Measurements from ENCODE around the gene SPATA7.

The SPATA7 gene

GRCh38 chr14:88421286-88421685 lies 35.8 kb downstream of the SPATA7 start:
- no peak for DNase-seq
- Mint-ChIP-seq H3K4me3 (no peak overlapping the region), H3K9me3 (peaks cover 35% of the 10 kb centered on the region)

DNA sequence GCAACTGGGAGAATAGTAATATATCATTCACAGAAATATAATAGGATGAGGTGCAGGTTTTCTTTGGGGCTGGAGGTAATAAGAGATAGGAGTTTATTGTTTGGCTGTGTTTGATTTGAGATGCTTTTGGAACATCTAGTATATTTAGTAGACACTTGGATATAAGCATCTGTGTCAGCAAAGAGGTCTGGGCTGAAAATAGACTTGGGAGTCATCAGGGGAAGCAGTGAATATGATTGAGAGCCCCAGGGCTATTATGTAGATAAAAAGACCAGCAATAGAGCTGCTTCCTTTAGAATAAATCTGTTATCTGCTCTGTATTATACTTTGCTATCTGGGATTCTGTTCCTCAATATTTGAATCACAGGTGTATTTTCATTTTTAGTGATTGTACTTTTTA lies 36.6 kb downstream of the SPATA7 start:
- no peak overlapping the region for H3K4me3 Mint-ChIP-seq
- H3K9me3 Mint-ChIP-seq = peaks cover 27% of the 10 kb centered on the region
- TF ChIP-seq CTCF (IDR thresholded peaks at IDR 0.05) = no peak
- H3K27ac Mint-ChIP-seq = no peak overlapping the region
- peaks cover 40% of the 10 kb centered on the region for H3K36me3 Mint-ChIP-seq (ENCODE audit: low read depth)
- H3K27me3 Mint-ChIP-seq (ENCODE audit: low read depth, poor library complexity) = peaks cover 7% of the 10 kb centered on the region
- DNase-seq = no peak
- no peaks in the 10 kb centered on the region for H3K4me1 Mint-ChIP-seq

More at GRCh38 chr14:88421286-88421685, 35.8 kb downstream of the SPATA7 start:
- Mint-ChIP-seq H3K27ac (no peak overlapping the region), H3K27me3 (ENCODE audit: low read depth, poor library complexity) (peaks cover 7% of the 10 kb centered on the region), H3K4me1 (no peaks in the 10 kb centered on the region), H3K36me3 (ENCODE audit: low read depth) (peaks cover 48% of the 10 kb centered on the region)
- no peak for TF ChIP-seq CTCF (IDR thresholded peaks at IDR 0.05)

DNA sequence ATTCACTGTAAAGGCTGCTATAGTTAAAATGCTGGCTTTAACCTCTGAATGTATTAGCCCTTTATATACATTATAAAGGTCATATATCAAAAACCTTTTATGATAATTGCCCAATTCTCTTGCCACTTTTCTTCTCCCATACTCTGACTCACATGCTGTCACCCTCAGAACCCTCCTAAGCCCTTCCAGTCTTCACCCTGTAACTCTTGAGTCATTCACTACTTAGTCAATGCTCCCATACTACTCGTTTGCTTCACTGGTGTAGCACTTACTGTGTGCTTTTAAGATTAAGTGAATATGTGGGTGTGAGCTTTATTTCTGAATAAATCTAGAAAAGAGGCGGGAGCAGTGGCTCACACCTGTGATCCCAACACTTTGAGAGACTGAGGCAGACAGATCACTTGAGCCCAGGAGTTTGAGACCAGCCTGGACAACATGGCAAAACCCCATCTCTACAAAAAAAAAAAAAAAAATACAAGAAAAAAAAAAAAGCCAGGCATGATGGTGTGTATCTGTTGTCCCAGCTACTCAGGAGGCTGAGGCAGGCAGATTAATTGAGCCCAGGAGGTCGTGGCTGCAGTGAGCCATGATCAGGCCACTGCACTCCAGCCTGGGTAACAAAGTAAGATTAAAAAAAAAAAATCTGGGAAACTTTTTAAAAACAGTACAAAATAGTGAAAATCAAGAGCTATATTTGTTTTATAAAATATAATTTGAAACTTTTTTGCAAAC lies 37.6 kb downstream of the SPATA7 start:
- DNase-seq = no peak
- H3K4me1 Mint-ChIP-seq = no peaks in the 10 kb centered on the region
- H3K36me3 Mint-ChIP-seq (ENCODE audit: low read depth) = peaks cover 30% of the 10 kb centered on the region
- no peak overlapping the region for H3K27ac Mint-ChIP-seq
- TF ChIP-seq CTCF (IDR thresholded peaks at IDR 0.05) = no peak
- H3K4me3 Mint-ChIP-seq = no peak overlapping the region
- peaks cover 17% of the 10 kb centered on the region for H3K9me3 Mint-ChIP-seq
- H3K27me3 Mint-ChIP-seq (ENCODE audit: low read depth, poor library complexity) = peaks cover 7% of the 10 kb centered on the region

- Mint-ChIP-seq H3K27ac (no peak overlapping the region), H3K9me3 (peaks cover 3% of the 10 kb centered on the region), H3K36me3 (ENCODE audit: low read depth) (peaks cover 15% of the 10 kb centered on the region), H3K4me3 (no peak overlapping the region), H3K27me3 (ENCODE audit: low read depth, poor library complexity) (peaks cover 7% of the 10 kb centered on the region), H3K4me1 (no peaks in the 10 kb centered on the region)
- TF ChIP-seq CTCF (IDR thresholded peaks at IDR 0.05) = no peak
- no peak for DNase-seq
Observed at GRCh38 chr14:88424573-88424972, 39.1 kb downstream of the SPATA7 start.

GRCh38 chr14:88426271-88426670 lies 40.8 kb downstream of the SPATA7 start:
- H3K27me3 Mint-ChIP-seq (ENCODE audit: low read depth, poor library complexity) = peaks cover 7% of the 10 kb centered on the region
- H3K9me3 Mint-ChIP-seq = no peaks in the 10 kb centered on the region
- no peak overlapping the region for H3K27ac Mint-ChIP-seq
- TF ChIP-seq CTCF (IDR thresholded peaks at IDR 0.05) = no peak
- no peaks in the 10 kb centered on the region for H3K4me1 Mint-ChIP-seq
- no peak overlapping the region for H3K4me3 Mint-ChIP-seq
- peaks cover 13% of the 10 kb centered on the region for H3K36me3 Mint-ChIP-seq (ENCODE audit: low read depth)
- no peak for DNase-seq

DNA sequence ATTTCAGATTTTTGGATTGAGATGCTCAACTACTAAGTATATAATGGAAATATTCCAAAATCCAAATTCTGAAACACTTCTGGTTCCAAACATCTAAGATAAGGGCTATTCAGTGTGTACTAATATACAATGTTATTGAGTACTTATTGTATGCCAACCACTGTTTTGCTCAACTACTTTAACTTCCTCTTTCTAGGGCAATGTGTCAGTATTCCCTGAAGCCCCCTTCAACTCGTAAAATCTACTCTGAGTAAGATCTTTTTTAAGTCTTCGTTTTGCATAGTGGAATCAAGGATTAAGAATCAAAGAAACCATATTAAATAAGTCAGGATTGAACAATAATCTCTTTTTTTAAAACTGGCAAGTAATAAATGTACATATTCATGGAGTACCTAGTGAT lies 45.5 kb downstream of the SPATA7 start:
- no peak for DNase-seq
- Mint-ChIP-seq H3K27ac (no peak overlapping the region), H3K27me3 (ENCODE audit: low read depth, poor library complexity) (no peaks in the 10 kb centered on the region), H3K4me1 (no peaks in the 10 kb centered on the region), H3K36me3 (ENCODE audit: low read depth) (peaks cover 35% of the 10 kb centered on the region), H3K9me3 (peaks cover 6% of the 10 kb centered on the region), H3K4me3 (no peak overlapping the region)
- TF ChIP-seq CTCF (IDR thresholded peaks at IDR 0.05) = no peak
